Omental fat pad (tissue), 4 donors: Measurements from ENCODE around the gene SLC12A2. TPM values are rescaled to one million over a fixed set of nuclear protein-coding genes. Genes with fewer than 3 reads are reported as not detected.

Experiments
- ATAC-seq: fragments of 150-250 bp; one replicate; pipeline ENCODE4 v1.9.1; 2016; ENCODE audit warnings: mild to moderate bottlenecking, moderate library complexity; ENCODE audit not compliant: low FRiP score
- DNase-seq: peaks from one replicate; pipeline ENCODE4 v3.0.0-alpha.2; 2019; ENCODE audit warnings: low spot score
- total RNA-seq, 4 donors: library from RNA; depleted of rRNA; stranded (reverse); fragments of >200 nt; gene quantifications; one replicate each; pipeline ENCODE4 v1.1.0, GENCODE V29; 2016
- TF ChIP-seq, protein P1 (sequence below), 3 donors: fragments of 450-650 bp; IDR thresholded peaks; one replicate each; pipeline ENCODE4 v1.5.1; 2016 to 2017; ENCODE audit warnings: antibody characterized with exemption in 3 of 3, mild to moderate bottlenecking in 3 of 3, moderate library complexity in 2 of 3

SLC12A2 gene
- total RNA-seq, 4 donors from 2014 or later: 14.4 to 28.1 (median 20.6) TPM

DNA sequence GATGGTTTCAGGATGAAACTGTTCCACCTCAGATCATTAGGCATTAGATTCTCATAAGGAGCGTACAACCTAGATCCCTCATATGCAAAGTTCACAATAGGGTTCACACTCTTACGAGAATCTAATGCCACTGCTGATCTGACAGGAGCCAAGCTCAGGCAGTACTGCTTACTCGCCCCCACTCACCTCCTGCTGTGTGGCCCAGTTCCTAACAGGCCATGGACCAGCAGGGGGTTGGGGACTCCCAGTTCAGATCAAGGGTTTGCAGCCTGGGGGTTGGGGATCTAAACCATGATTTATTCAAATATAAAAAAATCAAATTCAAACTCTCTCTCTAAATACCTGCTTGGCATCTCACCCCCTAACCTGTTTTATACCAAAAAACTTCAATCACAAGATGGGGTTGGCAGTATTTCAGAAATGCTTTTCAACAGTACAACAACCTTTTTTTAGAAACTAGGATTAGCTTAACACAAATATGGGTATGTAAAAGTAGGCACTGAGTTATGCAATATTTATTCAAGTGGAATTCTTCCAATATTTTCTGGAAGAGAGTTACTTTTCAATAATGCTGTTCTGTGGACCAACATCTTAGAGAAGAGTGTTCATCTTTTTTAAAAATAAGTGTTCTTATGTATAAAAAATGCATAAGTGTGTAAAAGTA lies 30.1 kb upstream of the SLC12A2 start:
- no peak for ATAC-seq
- DNase-seq: no peak
- TF ChIP-seq, protein P1, sequence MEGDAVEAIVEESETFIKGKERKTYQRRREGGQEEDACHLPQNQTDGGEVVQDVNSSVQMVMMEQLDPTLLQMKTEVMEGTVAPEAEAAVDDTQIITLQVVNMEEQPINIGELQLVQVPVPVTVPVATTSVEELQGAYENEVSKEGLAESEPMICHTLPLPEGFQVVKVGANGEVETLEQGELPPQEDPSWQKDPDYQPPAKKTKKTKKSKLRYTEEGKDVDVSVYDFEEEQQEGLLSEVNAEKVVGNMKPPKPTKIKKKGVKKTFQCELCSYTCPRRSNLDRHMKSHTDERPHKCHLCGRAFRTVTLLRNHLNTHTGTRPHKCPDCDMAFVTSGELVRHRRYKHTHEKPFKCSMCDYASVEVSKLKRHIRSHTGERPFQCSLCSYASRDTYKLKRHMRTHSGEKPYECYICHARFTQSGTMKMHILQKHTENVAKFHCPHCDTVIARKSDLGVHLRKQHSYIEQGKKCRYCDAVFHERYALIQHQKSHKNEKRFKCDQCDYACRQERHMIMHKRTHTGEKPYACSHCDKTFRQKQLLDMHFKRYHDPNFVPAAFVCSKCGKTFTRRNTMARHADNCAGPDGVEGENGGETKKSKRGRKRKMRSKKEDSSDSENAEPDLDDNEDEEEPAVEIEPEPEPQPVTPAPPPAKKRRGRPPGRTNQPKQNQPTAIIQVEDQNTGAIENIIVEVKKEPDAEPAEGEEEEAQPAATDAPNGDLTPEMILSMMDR (IDR thresholded peaks at IDR 0.05): no peak

- ATAC-seq: no peak
- no peak for DNase-seq
- TF ChIP-seq, protein P1 (IDR thresholded peaks at IDR 0.05): no peak
Observed at GRCh38 chr5:128060644-128061385, 22.8 kb upstream of the SLC12A2 start.

DNA sequence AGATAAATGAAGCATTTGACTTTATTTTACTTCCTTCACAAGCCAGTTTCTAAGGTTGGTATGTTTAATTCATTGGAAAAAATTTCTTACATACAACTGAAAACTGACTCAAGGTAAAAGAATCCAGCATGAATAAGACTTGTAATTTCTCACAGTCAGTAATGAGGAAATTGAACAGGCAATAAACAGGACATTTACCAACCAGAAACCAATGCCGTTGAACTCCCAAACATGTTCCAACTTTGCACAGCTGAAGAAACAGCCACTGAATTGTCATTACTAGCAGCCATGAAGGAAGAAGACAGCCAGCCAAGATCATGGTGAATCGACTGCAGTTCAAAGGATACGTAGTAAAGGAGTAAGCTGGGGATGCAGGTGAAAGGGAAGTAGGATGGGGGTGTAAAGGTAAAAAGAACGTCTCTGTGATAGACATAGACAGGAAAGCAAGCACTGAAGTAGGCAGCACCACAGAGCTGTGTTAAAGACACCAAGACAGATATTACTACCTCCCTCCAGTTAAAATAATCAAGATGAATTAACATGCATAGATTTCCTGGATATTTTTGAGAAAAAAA lies 21.3 kb upstream of the SLC12A2 start:
- DNase-seq: no peak
- ATAC-seq: no peak
- TF ChIP-seq, protein P1 (IDR thresholded peaks at IDR 0.05): no peak

DNA sequence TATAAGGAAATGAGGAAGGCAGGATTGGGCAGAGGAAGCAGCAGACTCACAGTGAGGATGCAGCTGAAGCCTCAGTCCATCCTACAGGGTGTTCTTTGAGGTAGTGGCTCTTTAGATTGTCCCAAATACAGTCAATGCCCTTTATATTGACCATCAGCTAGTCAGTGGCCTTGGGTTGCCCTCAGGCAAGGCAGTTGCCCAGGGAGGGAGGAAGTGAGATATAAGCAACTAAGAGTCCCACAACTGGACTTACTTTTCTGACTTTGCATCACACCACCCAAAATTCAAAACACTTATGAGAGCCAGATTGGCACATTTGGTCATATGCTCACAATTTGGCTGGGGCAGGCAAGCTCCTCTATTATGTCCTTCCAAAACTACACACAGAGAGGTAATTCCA lies 9.4 kb upstream of the SLC12A2 start:
- ATAC-seq: no peak
- TF ChIP-seq, protein P1 (IDR thresholded peaks at IDR 0.05): no peak
- no peak for DNase-seq

DNA sequence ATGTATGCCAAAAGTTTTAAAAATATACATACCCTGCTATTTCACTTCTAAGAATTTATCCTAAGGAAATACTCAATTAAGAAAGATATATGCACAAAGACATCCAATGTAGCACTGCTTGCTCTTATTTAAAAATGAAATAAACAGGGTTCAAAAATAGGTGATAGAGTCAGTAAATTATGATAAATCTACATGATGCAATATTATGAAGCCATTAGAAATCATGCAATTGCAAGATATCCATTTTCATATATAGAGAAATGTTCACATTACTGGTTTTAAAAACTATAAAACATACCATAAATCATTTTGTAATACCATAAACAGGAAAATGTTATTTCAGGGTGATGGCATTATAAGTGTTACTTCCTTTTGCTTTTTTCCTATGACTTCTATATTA lies 8.6 kb upstream of the SLC12A2 start:
- no peak for ATAC-seq
- TF ChIP-seq, protein P1 (IDR thresholded peaks at IDR 0.05): no peak
- no peak for DNase-seq

DNA sequence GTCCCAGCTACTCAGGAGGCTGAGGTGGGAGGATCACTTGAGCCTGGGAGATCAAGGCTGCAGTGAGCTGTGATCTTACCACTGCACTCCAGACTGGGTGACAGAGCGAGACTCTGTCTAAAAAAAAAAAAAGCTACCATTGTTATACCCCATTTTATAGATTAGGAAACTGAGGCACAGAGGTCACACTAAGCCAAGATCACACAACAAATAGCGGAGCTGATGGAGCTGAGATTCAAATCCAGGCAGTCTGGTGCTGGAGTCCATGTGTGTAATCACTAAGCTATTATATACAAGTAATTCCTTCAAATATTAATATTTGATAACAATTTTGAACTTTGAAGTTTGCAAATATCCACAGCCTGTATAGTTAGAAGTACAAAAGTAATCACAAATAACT lies 6.0 kb upstream of the SLC12A2 start:
- no peak for ATAC-seq
- TF ChIP-seq, protein P1 (IDR thresholded peaks at IDR 0.05): no peak

More for the DNA sequence above, 6.0 kb upstream of the SLC12A2 start:
- DNase-seq: no peak
